ENCODE results near the gene OSMR. TPM values are rescaled to one million over a fixed set of nuclear protein-coding genes. Genes with fewer than 3 reads are reported as not detected.

Gene OSMR
- total RNA-seq, 1 donor from 2014 or later, result 47.0 TPM

DNA sequence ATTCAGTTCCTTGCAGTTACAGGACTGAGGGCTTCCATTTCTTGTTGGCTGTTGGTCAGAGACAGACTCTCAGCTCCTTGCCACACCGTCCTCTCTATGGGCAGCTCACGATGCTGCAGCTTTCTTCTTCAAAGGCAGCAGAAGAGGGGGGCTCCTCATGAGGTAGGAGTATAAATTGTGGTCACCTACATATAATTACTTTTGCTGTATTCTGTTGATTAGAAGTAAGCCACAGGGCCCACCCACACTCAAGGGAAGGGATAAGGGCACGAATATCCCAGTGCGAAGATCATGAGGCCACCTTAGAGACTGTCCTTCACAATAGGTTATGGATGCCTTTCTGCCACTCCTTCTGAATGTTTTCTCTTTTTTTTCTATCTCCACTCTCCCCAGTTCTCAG lies 43.7 kb upstream of the OSMR start:
- Histone ChIP-seq H3K27me3 (ENCODE audit: control insufficient read depth, insufficient read depth, low read length) (no peaks in the 10 kb centered on the region), H3K4me3 (ENCODE audit: low read depth, low read length) (no peak overlapping the region), H3K36me3 (ENCODE audit: control insufficient read depth, insufficient read depth, low read length) (no peaks in the 10 kb centered on the region)
- TF ChIP-seq CTCF (IDR thresholded peaks at IDR 0.05; ENCODE audit: insufficient read depth, low read length, poor library complexity, severe bottlenecking), result no peak
- no peak for DNase-seq (ENCODE audit: low read depth)

- TF ChIP-seq CTCF (IDR thresholded peaks at IDR 0.05; ENCODE audit: insufficient read depth, low read length, poor library complexity, severe bottlenecking), result no peak
- no peak overlapping the region for H3K4me3 ChIP-seq (ENCODE audit: low read depth, low read length)
- H3K27me3 ChIP-seq (ENCODE audit: control insufficient read depth, insufficient read depth, low read length), result no peaks in the 10 kb centered on the region
Measured at GRCh38 chr5:38803246-38803645, 42.6 kb upstream of the OSMR start.

DNA sequence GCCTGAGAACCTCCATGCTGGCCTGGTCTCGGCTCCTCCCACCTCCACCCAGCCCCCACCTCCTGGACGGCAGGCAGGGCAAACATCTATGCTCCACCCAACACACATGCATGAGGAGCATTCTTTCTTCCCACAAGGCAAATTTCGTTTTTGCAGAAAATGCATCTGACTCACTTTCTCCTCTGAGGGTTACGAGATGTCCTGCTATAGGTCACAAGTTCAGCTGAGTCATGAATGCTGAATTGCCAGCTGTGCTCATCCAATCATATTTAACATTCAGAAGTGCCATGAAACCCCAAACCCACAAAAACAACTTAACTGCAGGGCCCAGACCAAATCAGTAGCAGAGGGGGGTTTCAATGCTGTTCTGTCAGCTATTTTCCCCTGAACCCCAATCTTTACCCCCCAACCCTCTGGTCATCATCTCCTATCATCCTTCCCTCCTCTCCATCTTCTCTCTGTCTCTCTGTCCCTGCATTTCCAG lies 39.0 kb upstream of the OSMR start:
- H3K27me3 ChIP-seq (ENCODE audit: control insufficient read depth, insufficient read depth, low read length), result no peaks in the 10 kb centered on the region
- peak; percentile 79 for DNase-seq (ENCODE audit: low read depth)
- H3K36me3 ChIP-seq (ENCODE audit: control insufficient read depth, insufficient read depth, low read length), result no peaks in the 10 kb centered on the region
- H3K4me3 ChIP-seq (ENCODE audit: low read depth, low read length), result no peak overlapping the region
- no peak for TF ChIP-seq CTCF (IDR thresholded peaks at IDR 0.05; ENCODE audit: insufficient read depth, low read length, poor library complexity, severe bottlenecking)

More at GRCh38 chr5:38803246-38803645, 42.6 kb upstream of the OSMR start:
- no peaks in the 10 kb centered on the region for H3K36me3 ChIP-seq (ENCODE audit: control insufficient read depth, insufficient read depth, low read length)
- DNase-seq (ENCODE audit: low read depth), result no peak

GRCh38 chr5:38807570-38808483 lies 38.0 kb upstream of the OSMR start:
- Histone ChIP-seq H3K4me3 (ENCODE audit: low read depth, low read length) (no peak overlapping the region), H3K36me3 (ENCODE audit: control insufficient read depth, insufficient read depth, low read length) (no peaks in the 10 kb centered on the region), H3K27me3 (ENCODE audit: control insufficient read depth, insufficient read depth, low read length) (no peaks in the 10 kb centered on the region)
- TF ChIP-seq CTCF (IDR thresholded peaks at IDR 0.05; ENCODE audit: insufficient read depth, low read length, poor library complexity, severe bottlenecking), result no peak
- no peak for DNase-seq (ENCODE audit: low read depth)

- no peaks in the 10 kb centered on the region for H3K36me3 ChIP-seq (ENCODE audit: control insufficient read depth, insufficient read depth, low read length)
- TF ChIP-seq CTCF (IDR thresholded peaks at IDR 0.05; ENCODE audit: insufficient read depth, low read length, poor library complexity, severe bottlenecking), result no peak
- H3K27me3 ChIP-seq (ENCODE audit: control insufficient read depth, insufficient read depth, low read length), result no peaks in the 10 kb centered on the region
- H3K4me3 ChIP-seq (ENCODE audit: low read depth, low read length), result no peak overlapping the region
- no peak for DNase-seq (ENCODE audit: low read depth)
Measured at GRCh38 chr5:38808666-38809343, 37.0 kb upstream of the OSMR start.
